T-cell (primary cell): ENCODE data around the gene PARD3. TPM values are rescaled to one million over a fixed set of nuclear protein-coding genes. Genes with fewer than 3 reads are reported as not detected.

ENCODE experiments used
- ATAC-seq, 4 experiments: fragments of 200-7000 bp in 3 of 4; fragments of 150-1000 bp in 1 of 4; cut with Tn5 transposase; replicated peaks in 1 of 4; 1 replicate in 3 of 4; 2 replicates in 1 of 4; pipeline ENCODE4 v1.10.0; 2021; ENCODE audit warnings: moderate library complexity in 3 of 4, mild to moderate bottlenecking in 2 of 4, moderate number of reproducible peaks in 1 of 4
- CTCF ChIA-PET, 2 donors: fragments of 300-600 bp; sonication (Branson Sonifier 250); formaldehyde crosslinking; loops; one replicate each; lab custom pipeline; 2022; ENCODE audit warnings: antibody characterized with exemption in 2 of 2; lab: Charles Lee
- POLR2A ChIA-PET, 2 donors: fragments of 300-600 bp; sonication (Branson Sonifier 250); formaldehyde crosslinking; loops; one replicate each; lab custom pipeline; 2022; ENCODE audit warnings: antibody characterized with exemption in 2 of 2; lab: Charles Lee
- DNase-seq, 35 experiments: peaks; one replicate each; pipeline versions ENCODE4 v3.0.0 to v3.0.0-alpha.2; 2013 to 2023
- H3K27ac ChIP-seq: one replicate; pipeline ENCODE4 v1.5.1; 2013; ENCODE audit warnings: low read length
- H3K27me3 ChIP-seq, 2 experiments: replicated peaks in 1 of 2; 1 replicate in 1 of 2; 2 replicates in 1 of 2; pipeline versions ENCODE4 v1.6.1 to v1.7.0; 2013; ENCODE audit warnings: low read length in 1 of 2, mixed read lengths in 1 of 2; ENCODE audit not compliant: control insufficient read depth in 2 of 2, insufficient read depth in 2 of 2; ENCODE audit errors: extremely low read depth in 1 of 2
- H3K36me3 ChIP-seq, 2 donors: 1 replicate in 1 of 2; 2 replicates in 1 of 2; pipeline versions ENCODE4 v1.6.1 to v1.7.0; 2013; ENCODE audit warnings: low read length in 1 of 2; ENCODE audit not compliant: control insufficient read depth in 2 of 2, insufficient read depth in 1 of 2; ENCODE audit errors: extremely low read depth in 1 of 2
- H3K4me1 ChIP-seq, 2 experiments: 1 replicate in 1 of 2; 2 replicates in 1 of 2; pipeline versions ENCODE4 v1.6.1 to v1.7.0; 2013; ENCODE audit warnings: low read length in 2 of 2, mixed read lengths in 1 of 2; ENCODE audit not compliant: insufficient read depth in 2 of 2, control insufficient read depth in 1 of 2; ENCODE audit errors: extremely low read depth in 1 of 2
- H3K4me3 ChIP-seq, 2 donors: 1 replicate in 1 of 2; 2 replicates in 1 of 2; pipeline versions ENCODE4 v1.5.1 to v1.7.0; 2013; ENCODE audit warnings: mild to moderate bottlenecking in 2 of 2, low read length in 1 of 2, moderate library complexity in 1 of 2; ENCODE audit not compliant: control insufficient read depth in 1 of 2; ENCODE audit errors: extremely low read depth in 1 of 2
- H3K9me3 ChIP-seq: 2 replicates; pipeline ENCODE4 v1.7.0; 2013
- H3K27ac Mint-ChIP-seq, 2 donors: one replicate each; pipeline ENCODE4 v1.8.0; 2020 to 2021; ENCODE audit warnings: mild to moderate bottlenecking in 2 of 2, mixed read lengths in 2 of 2
- H3K27me3 Mint-ChIP-seq, 2 donors: one replicate each; pipeline ENCODE4 v1.8.0; 2021 to 2022; ENCODE audit warnings: mixed read lengths in 2 of 2
- H3K36me3 Mint-ChIP-seq: one replicate; pipeline ENCODE4 v1.8.0; 2021; ENCODE audit warnings: mixed read lengths
- H3K4me1 Mint-ChIP-seq, 3 donors: one replicate each; pipeline ENCODE4 v1.8.0; 2020 to 2022; ENCODE audit warnings: mixed read lengths in 3 of 3, mild to moderate bottlenecking in 1 of 3
- H3K4me3 Mint-ChIP-seq, 3 donors: one replicate each; pipeline ENCODE4 v1.8.0; 2020 to 2022; ENCODE audit warnings: mild to moderate bottlenecking in 3 of 3, mixed read lengths in 3 of 3, moderate library complexity in 3 of 3
- H3K9me3 Mint-ChIP-seq, 3 donors: one replicate each; pipeline ENCODE4 v1.8.0; 2020 to 2022; ENCODE audit warnings: mixed read lengths in 3 of 3
- WGBS: methylation state at CpG from one replicate; pipeline ENCODE4 v1.1.5; 2013; ENCODE audit warnings: missing lambda C conversion rate; ENCODE audit not compliant: insufficient coverage; 5-methylcytosine and 5-hydroxymethylcytosine counted together
- total RNA-seq, 35 experiments: library from RNA in 6 of 35; stranded (reverse) in 6 of 35; fragments of 120-200 nt in 1 of 35; gene quantifications; one replicate each; pipeline versions ENCODE4 v1.2.1 to v1.2.4 and lab custom pipeline; 2013 to 2026

The PARD3 gene
- total RNA-seq, 5 donors from 2014 or later (not counting 1 experiment from before 2014, with no cell fraction given), result 0.36 to 0.92 (median 0.65) TPM

- ChIA-PET POLR2A (no interaction called here), CTCF (no interaction called here)
- Histone ChIP-seq H3K27ac (no peak overlapping the region), H3K4me1 (peaks cover 3 to 4% of the 10 kb centered on the region in 2 experiments), H3K36me3 (no peaks in the 10 kb centered on the region), H3K27me3 (peaks cover 0 to 12% of the 10 kb centered on the region in 2 experiments), H3K9me3 (no peaks in the 10 kb centered on the region), H3K4me3 (no peak overlapping the region)
- ATAC-seq (no peak), DNase-seq (no peak)
- no peaks in the 10 kb centered on the region for H3K36me3 Mint-ChIP-seq
- peaks cover 0 to 5% (median 0%) of the 10 kb centered on the region in 3 donors for H3K4me1 Mint-ChIP-seq
- WGBS, result 49% methylated on average over 2 of the region's 5 CpGs
- H3K4me3 Mint-ChIP-seq, result no peak overlapping the region
- H3K27me3 Mint-ChIP-seq, result peaks cover 30 to 40% of the 10 kb centered on the region in 2 donors
- H3K9me3 Mint-ChIP-seq, result no peaks in the 10 kb centered on the region
- H3K27ac Mint-ChIP-seq, result no peak overlapping the region
Observed at GRCh38 chr10:34740321-34740720, 74.8 kb downstream of the PARD3 start.

GRCh38 chr10:34739915-34740314, 75.2 kb downstream of the PARD3 start:
- Mint-ChIP-seq H3K4me1 (peaks cover 0 to 5% (median 0%) of the 10 kb centered on the region in 3 donors), H3K4me3 (no peak overlapping the region), H3K27me3 (peaks cover 30 to 36% of the 10 kb centered on the region in 2 donors), H3K36me3 (no peaks in the 10 kb centered on the region), H3K9me3 (no peaks in the 10 kb centered on the region), H3K27ac (no peak overlapping the region)
- H3K36me3 ChIP-seq, result no peaks in the 10 kb centered on the region
- POLR2A ChIA-PET, result no interaction called here
- CTCF ChIA-PET, result no interaction called here
- ATAC-seq (no peak), DNase-seq (no peak)
- no peak overlapping the region for H3K27ac ChIP-seq
- peaks cover 0 to 12% of the 10 kb centered on the region in 2 experiments for H3K27me3 ChIP-seq
- peaks cover 3 to 4% of the 10 kb centered on the region in 2 experiments for H3K4me1 ChIP-seq
- no peaks in the 10 kb centered on the region for H3K9me3 ChIP-seq
- WGBS, result 0% methylated on average over 1 of the region's 9 CpGs
- H3K4me3 ChIP-seq, result no peak overlapping the region

- Mint-ChIP-seq H3K27ac (no peak overlapping the region), H3K36me3 (no peaks in the 10 kb centered on the region), H3K9me3 (no peaks in the 10 kb centered on the region), H3K4me1 (peaks cover 0 to 5% (median 0%) of the 10 kb centered on the region in 3 donors), H3K27me3 (peaks cover 24 to 29% of the 10 kb centered on the region in 2 donors), H3K4me3 (no peak overlapping the region)
- H3K36me3 ChIP-seq, result no peaks in the 10 kb centered on the region
- ChIA-PET POLR2A (no interaction called here), CTCF (no interaction called here)
- ATAC-seq (no peak), DNase-seq (no peak)
- no peaks in the 10 kb centered on the region for H3K9me3 ChIP-seq
- H3K4me1 ChIP-seq, result peaks cover 3 to 4% of the 10 kb centered on the region in 2 experiments
- H3K4me3 ChIP-seq, result no peak overlapping the region
- WGBS, result 81% methylated on average over 6 of the region's 7 CpGs
- peaks cover 0 to 10% of the 10 kb centered on the region in 2 experiments for H3K27me3 ChIP-seq
- no peak overlapping the region for H3K27ac ChIP-seq
Observed at GRCh38 chr10:34737772-34738169, 77.3 kb downstream of the PARD3 start.

- no peak overlapping the region for H3K4me3 Mint-ChIP-seq
- no peak overlapping the region for H3K27ac Mint-ChIP-seq
- 88% methylated on average over 7 of the region's 12 CpGs for WGBS
- Histone ChIP-seq H3K9me3 (no peaks in the 10 kb centered on the region), H3K4me1 (peaks cover 3 to 4% of the 10 kb centered on the region in 2 experiments), H3K4me3 (no peak overlapping the region), H3K36me3 (no peaks in the 10 kb centered on the region), H3K27ac (no peak overlapping the region), H3K27me3 (peaks cover 0 to 10% of the 10 kb centered on the region in 2 experiments)
- ATAC-seq (no peak), DNase-seq (no peak)
- H3K9me3 Mint-ChIP-seq, result no peaks in the 10 kb centered on the region
- H3K36me3 Mint-ChIP-seq, result no peaks in the 10 kb centered on the region
- peaks cover 0 to 5% (median 0%) of the 10 kb centered on the region in 3 donors for H3K4me1 Mint-ChIP-seq
- POLR2A ChIA-PET, result no interaction called here
- peaks cover 20 to 26% of the 10 kb centered on the region in 2 donors for H3K27me3 Mint-ChIP-seq
- CTCF ChIA-PET, result interaction anchor here in 1 of 2 donors (0.7 to 1.1 kb wide), 2 partner anchors 16 to 30 kb away, joined by 4 to 5 read pairs; no protein-coding TSS in a partner anchor
Observed at GRCh38 chr10:34736976-34737771, 77.9 kb downstream of the PARD3 start.

GRCh38 chr10:34734918-34735317, 80.2 kb downstream of the PARD3 start:
- Histone ChIP-seq H3K9me3 (no peaks in the 10 kb centered on the region), H3K27me3 (peaks cover 0 to 9% of the 10 kb centered on the region in 2 experiments), H3K4me1 (peaks cover 0 to under 1% of the 10 kb centered on the region in 2 experiments), H3K27ac (no peak overlapping the region), H3K36me3 (no peaks in the 10 kb centered on the region), H3K4me3 (no peak overlapping the region)
- no peaks in the 10 kb centered on the region for H3K9me3 Mint-ChIP-seq
- ChIA-PET CTCF (interaction anchor here in 1 of 2 donors (0.7 kb wide), 1 partner anchor 1014 kb away, joined by 5 read pairs; no protein-coding TSS in a partner anchor), POLR2A (no interaction called here)
- no peaks in the 10 kb centered on the region for H3K36me3 Mint-ChIP-seq
- no peak overlapping the region for H3K4me3 Mint-ChIP-seq
- H3K4me1 Mint-ChIP-seq, result peaks cover 0 to 4% (median 0%) of the 10 kb centered on the region in 3 donors
- H3K27me3 Mint-ChIP-seq, result peaks cover 10 to 18% of the 10 kb centered on the region in 2 donors
- WGBS, result no CpG with 5 or more reads among the region's 3 CpGs
- DNase-seq, result no peak
- no peak for ATAC-seq
- H3K27ac Mint-ChIP-seq, result no peak overlapping the region

- Mint-ChIP-seq H3K4me1 (no peaks in the 10 kb centered on the region), H3K4me3 (no peak overlapping the region), H3K27me3 (peaks cover 5 to 6% of the 10 kb centered on the region in 2 donors), H3K36me3 (no peaks in the 10 kb centered on the region), H3K27ac (no peak overlapping the region), H3K9me3 (no peaks in the 10 kb centered on the region)
- H3K4me1 ChIP-seq, result no peaks in the 10 kb centered on the region
- no peaks in the 10 kb centered on the region for H3K9me3 ChIP-seq
- peaks cover 0 to 2% of the 10 kb centered on the region in 2 experiments for H3K27me3 ChIP-seq
- CTCF ChIA-PET, result interaction anchor here in 1 of 2 donors (0.6 kb wide), 1 partner anchor 8 kb away, joined by 3 read pairs; no protein-coding TSS in a partner anchor
- 80% methylated on average over 1 of the region's 4 CpGs for WGBS
- ATAC-seq, result no peak
- POLR2A ChIA-PET, result no interaction called here
- DNase-seq, result no peak
- no peaks in the 10 kb centered on the region for H3K36me3 ChIP-seq
- no peak overlapping the region for H3K4me3 ChIP-seq
- no peak overlapping the region for H3K27ac ChIP-seq
Observed at GRCh38 chr10:34732926-34733325, 82.2 kb downstream of the PARD3 start.
